ENCODE data around the gene ING5. TPM values are rescaled to one million over a fixed set of nuclear protein-coding genes. Genes with fewer than 3 reads are reported as not detected.

ING5 gene
- total and polyA plus RNA-seq, 2 donors (not counting 3 experiments of a cell fraction or from before 2014, with no cell fraction given) = 24.5 to 33.4 TPM

DNA sequence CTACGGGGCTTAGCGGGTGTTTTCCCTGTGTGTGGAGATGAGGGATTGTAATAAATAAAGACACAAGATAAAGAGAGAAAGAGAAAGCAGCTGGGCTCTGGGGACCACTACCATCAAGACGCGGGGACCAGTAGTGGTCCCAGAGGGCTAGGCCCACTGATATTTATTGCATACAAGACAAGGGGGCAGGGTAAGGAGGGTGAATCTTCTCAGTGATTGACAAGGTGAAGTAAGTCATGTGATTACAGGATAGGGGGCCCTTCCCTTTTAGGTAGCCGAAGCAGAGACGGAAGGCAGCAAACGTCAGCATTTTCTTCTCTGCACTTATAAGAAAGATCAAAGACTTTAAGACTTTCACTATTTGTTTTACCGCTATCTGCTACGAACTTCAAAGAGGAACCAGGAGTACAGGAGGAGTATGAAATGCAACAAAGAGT is 70.2 kb downstream of the ING5 start:
- Histone ChIP-seq H3K27me3 (ENCODE audit: control insufficient read depth in 2 of 2, insufficient read depth in 2 of 2, low read length in 2 of 2) (no peaks in the 10 kb centered on the region), H4K20me1 (replicated peaks; ENCODE audit: control insufficient read depth, extremely low read depth, insufficient read depth, low read length) (no peaks in the 10 kb centered on the region), H3K9ac (replicated peaks; ENCODE audit: extremely low read depth, insufficient read depth, low read length) (no peak overlapping the region), H3K4me3 (replicated peaks in 1 of 3; ENCODE audit: insufficient read depth in 1 of 3, low read depth in 1 of 3, low read length in 3 of 3) (no peak overlapping the region), H3K36me3 (ENCODE audit: control insufficient read depth in 2 of 2, extremely low read depth in 1 of 2, insufficient read depth in 2 of 2, low read length in 2 of 2) (peaks cover 0 to 2% of the 10 kb centered on the region in 2 experiments), H3K27ac (ENCODE audit: insufficient read depth, low read depth, low read length) (no peak overlapping the region), H2AFZ (ENCODE audit: low read depth, low read length) (no peak overlapping the region), H3K4me1 (ENCODE audit: control insufficient read depth, extremely low read depth, insufficient read depth, low read length) (peaks cover 5% of the 10 kb centered on the region), H3K9me1 (replicated peaks; ENCODE audit: control insufficient read depth, extremely low read depth, insufficient read depth, low read length) (no peaks in the 10 kb centered on the region), H3K79me2 (ENCODE audit: control insufficient read depth, insufficient read depth, low read length) (no peaks in the 10 kb centered on the region), H3K9me3 (replicated peaks; ENCODE audit: control insufficient read depth, insufficient read depth, low read length) (no peaks in the 10 kb centered on the region), H3K4me2 (ENCODE audit: insufficient read depth, low read length) (no peak overlapping the region)
- no TSS peak for BruUV-seq (replicated peaks)
- intact Hi-C loops (cut with micrococcal nuclease) = no loop called here
- ChIA-PET CTCF (interaction anchor here (1.2 kb wide), 1 partner anchor 32 kb away, joined by 4 read pairs; no protein-coding TSS in a partner anchor), POLR2A (no interaction called here)
- no peak for FAIRE-seq
- no peak for DNase-seq (ENCODE audit: low read depth, low spot score)
- dilution Hi-C loops (cut with MboI; ENCODE audit: extremely low pct_ligation_motif_present, low sequenced_read_pairs) = no loop called here
- TF ChIP-seq MYC (IDR thresholded peaks at IDR 0.05; ENCODE audit: low read depth, low read length) = no peak
- no peak for TF ChIP-seq EZH2 (IDR thresholded peaks at IDR 0.05; ENCODE audit: borderline replicate concordance, low read depth, low read length, severe bottlenecking)
- TF ChIP-seq POLR2A (IDR thresholded peaks at IDR 0.05; ENCODE audit: low read depth, low read length) = no peak
- no peak for TF ChIP-seq POLR2AphosphoS5 (IDR thresholded peaks at IDR 0.05; ENCODE audit: insufficient read depth, low read depth, low read length)
- TF ChIP-seq, protein P1, sequence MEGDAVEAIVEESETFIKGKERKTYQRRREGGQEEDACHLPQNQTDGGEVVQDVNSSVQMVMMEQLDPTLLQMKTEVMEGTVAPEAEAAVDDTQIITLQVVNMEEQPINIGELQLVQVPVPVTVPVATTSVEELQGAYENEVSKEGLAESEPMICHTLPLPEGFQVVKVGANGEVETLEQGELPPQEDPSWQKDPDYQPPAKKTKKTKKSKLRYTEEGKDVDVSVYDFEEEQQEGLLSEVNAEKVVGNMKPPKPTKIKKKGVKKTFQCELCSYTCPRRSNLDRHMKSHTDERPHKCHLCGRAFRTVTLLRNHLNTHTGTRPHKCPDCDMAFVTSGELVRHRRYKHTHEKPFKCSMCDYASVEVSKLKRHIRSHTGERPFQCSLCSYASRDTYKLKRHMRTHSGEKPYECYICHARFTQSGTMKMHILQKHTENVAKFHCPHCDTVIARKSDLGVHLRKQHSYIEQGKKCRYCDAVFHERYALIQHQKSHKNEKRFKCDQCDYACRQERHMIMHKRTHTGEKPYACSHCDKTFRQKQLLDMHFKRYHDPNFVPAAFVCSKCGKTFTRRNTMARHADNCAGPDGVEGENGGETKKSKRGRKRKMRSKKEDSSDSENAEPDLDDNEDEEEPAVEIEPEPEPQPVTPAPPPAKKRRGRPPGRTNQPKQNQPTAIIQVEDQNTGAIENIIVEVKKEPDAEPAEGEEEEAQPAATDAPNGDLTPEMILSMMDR (IDR thresholded peaks at IDR 0.05; ENCODE audit: extremely low read depth in 1 of 2, insufficient read depth in 1 of 2, low read depth in 1 of 2, low read length in 2 of 2) = no peak
- no peak for TF ChIP-seq GATA2 (IDR thresholded peaks at IDR 0.05; ENCODE audit: insufficient read depth, insufficient read length, low read depth, low read length)
- TF ChIP-seq FOS (IDR thresholded peaks at IDR 0.05; ENCODE audit: borderline replicate concordance, insufficient read depth, low read length) = no peak
- TF ChIP-seq, protein P2, sequence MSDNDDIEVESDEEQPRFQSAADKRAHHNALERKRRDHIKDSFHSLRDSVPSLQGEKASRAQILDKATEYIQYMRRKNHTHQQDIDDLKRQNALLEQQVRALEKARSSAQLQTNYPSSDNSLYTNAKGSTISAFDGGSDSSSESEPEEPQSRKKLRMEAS (IDR thresholded peaks at IDR 0.05; ENCODE audit: insufficient read depth, insufficient read length) = no peak
- no peak for TF ChIP-seq JUN (IDR thresholded peaks at IDR 0.05; ENCODE audit: borderline replicate concordance, insufficient read depth, insufficient read length, low read depth)

All from endothelial cell of umbilical vein (primary cell).